Suprapubic skin (tissue), 4 donors: ENCODE measurements around the gene EID2. TPM values are rescaled to one million over a fixed set of nuclear protein-coding genes. Genes with fewer than 3 reads are reported as not detected.

Experiments
- DNase-seq, 2 donors: peaks; one replicate each; pipeline ENCODE4 v3.0.0-alpha.2; 2019; ENCODE audit warnings: low spot score in 2 of 2
- H3K27ac ChIP-seq: fragments of 200-600 bp; sonication (generic); one replicate; pipeline ENCODE4 v1.5.1; 2019
- H3K27me3 ChIP-seq: fragments of 200-600 bp; sonication (generic); one replicate; pipeline ENCODE4 v1.5.1; 2019
- H3K36me3 ChIP-seq: fragments of 200-600 bp; sonication (generic); one replicate; pipeline ENCODE4 v1.5.1; 2019
- H3K4me1 ChIP-seq: fragments of 200-600 bp; sonication (generic); one replicate; pipeline ENCODE4 v1.5.1; 2019
- H3K4me3 ChIP-seq: fragments of 200-600 bp; sonication (generic); one replicate; pipeline ENCODE4 v1.5.1; 2019; ENCODE audit warnings: mild to moderate bottlenecking
- H3K9me3 ChIP-seq: fragments of 200-600 bp; sonication (generic); one replicate; pipeline ENCODE4 v1.5.1; 2019
- EP300 ChIP-seq: sonication (generic); formaldehyde crosslinking; IDR thresholded peaks from one replicate; pipeline ENCODE4 v1.6.1; 2017; ENCODE audit warnings: antibody characterized with exemption
- POLR2A ChIP-seq, 2 donors: fragments of 450-650 bp; IDR thresholded peaks; one replicate each; pipeline ENCODE4 v1.6.1; 2017; ENCODE audit warnings: antibody characterized with exemption in 2 of 2, mild to moderate bottlenecking in 2 of 2, moderate library complexity in 2 of 2
- POLR2AphosphoS5 ChIP-seq, 3 donors: sonication (generic); formaldehyde crosslinking; IDR thresholded peaks; one replicate each; pipeline ENCODE4 v1.6.1; 2017; ENCODE audit warnings: antibody characterized with exemption in 3 of 3
- WGBS: methylation state at CpG from one replicate; pipeline ENCODE4 v1.1.5; 2018; 5-methylcytosine and 5-hydroxymethylcytosine counted together
- total RNA-seq, 4 donors: library from RNA; depleted of rRNA; stranded (reverse); fragments of >200 nt; gene quantifications; one replicate each; pipeline ENCODE4 v1.1.0, GENCODE V29; 2016
- TF ChIP-seq, protein P1 (sequence below), 2 donors: fragments of 200-600 bp in 1 of 2; fragments of 450-650 bp in 1 of 2; sonication (generic) in 1 of 2; IDR thresholded peaks; one replicate each; pipeline ENCODE4 v1.5.1; 2016 to 2019; ENCODE audit warnings: antibody characterized with exemption in 2 of 2, mild to moderate bottlenecking in 1 of 2, moderate library complexity in 1 of 2

The EID2 gene
- total RNA-seq, 4 donors from 2014 or later, result 7.5 to 14.5 (median 12.1) TPM

DNA sequence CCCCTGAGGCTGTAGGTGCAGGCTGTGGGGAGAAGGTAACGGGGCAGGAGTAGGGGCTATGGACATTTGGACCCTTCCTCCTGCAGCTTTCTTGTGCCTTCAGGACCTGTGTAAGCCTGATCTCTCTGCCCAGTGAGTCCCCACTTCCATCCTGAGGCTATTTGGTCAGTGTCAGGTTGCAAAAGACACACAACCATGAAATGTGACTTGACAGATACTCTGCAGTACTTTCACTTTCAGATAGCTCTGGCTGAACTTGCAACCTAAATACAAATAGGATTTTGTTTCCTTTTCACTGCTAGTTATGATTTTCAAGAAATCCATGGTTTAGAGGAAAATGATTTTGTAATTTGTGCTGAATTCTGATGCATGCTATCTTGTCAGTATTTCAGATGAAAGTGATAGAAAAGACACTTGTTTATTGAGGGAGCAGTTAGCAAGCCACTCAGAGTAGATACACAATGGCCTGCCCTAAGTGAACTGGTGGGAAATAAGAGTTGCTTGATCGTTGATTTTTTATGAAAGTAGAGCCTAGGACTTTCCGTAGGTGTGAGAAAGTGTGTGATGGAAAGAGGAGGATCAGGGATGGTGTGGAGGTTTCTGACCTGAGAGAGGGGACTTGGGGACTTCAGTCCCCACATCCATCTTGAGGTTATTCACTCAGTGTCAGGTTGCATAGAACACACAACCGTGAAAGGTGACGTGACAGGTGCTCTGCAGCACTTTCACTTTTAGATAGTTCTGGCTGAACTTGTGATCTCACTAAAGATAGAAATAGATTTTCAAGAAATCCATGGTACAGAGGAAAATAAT is 18.1 kb upstream of the EID2 start:
- Histone ChIP-seq H3K4me1 (no peaks in the 10 kb centered on the region), H3K27ac (no peak overlapping the region), H3K36me3 (no peaks in the 10 kb centered on the region), H3K27me3 (no peaks in the 10 kb centered on the region), H3K4me3 (no peak overlapping the region), H3K9me3 (no peaks in the 10 kb centered on the region)
- WGBS, result 58% methylated on average over 5 of the region's 5 CpGs
- no peak for TF ChIP-seq POLR2AphosphoS5 (IDR thresholded peaks at IDR 0.05)
- no peak for TF ChIP-seq POLR2A (IDR thresholded peaks at IDR 0.05)
- TF ChIP-seq, protein P1, sequence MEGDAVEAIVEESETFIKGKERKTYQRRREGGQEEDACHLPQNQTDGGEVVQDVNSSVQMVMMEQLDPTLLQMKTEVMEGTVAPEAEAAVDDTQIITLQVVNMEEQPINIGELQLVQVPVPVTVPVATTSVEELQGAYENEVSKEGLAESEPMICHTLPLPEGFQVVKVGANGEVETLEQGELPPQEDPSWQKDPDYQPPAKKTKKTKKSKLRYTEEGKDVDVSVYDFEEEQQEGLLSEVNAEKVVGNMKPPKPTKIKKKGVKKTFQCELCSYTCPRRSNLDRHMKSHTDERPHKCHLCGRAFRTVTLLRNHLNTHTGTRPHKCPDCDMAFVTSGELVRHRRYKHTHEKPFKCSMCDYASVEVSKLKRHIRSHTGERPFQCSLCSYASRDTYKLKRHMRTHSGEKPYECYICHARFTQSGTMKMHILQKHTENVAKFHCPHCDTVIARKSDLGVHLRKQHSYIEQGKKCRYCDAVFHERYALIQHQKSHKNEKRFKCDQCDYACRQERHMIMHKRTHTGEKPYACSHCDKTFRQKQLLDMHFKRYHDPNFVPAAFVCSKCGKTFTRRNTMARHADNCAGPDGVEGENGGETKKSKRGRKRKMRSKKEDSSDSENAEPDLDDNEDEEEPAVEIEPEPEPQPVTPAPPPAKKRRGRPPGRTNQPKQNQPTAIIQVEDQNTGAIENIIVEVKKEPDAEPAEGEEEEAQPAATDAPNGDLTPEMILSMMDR (IDR thresholded peaks at IDR 0.05), result no peak
- TF ChIP-seq EP300, result no peak
- no peak for DNase-seq

DNA sequence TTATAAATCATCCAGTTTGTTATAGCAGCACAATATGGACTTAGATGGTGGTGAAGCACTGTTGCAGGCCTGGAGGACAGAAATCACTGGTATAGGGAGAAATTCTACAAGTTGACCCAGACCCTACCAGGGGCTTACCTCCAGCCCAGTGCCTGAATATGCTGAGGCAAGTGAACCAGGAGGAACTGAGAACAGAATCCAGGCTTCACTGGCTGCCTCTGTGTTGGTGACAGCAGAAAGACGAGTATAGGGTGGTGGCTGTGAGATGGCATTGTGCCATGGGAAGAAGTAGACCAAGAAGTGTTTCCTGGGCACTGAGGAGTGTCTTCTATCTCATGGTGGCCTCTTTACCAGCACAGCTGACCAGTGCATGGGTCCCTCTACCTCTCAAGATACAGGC is 15.9 kb upstream of the EID2 start:
- Histone ChIP-seq H3K27me3 (no peaks in the 10 kb centered on the region), H3K4me3 (no peak overlapping the region), H3K4me1 (no peaks in the 10 kb centered on the region), H3K27ac (no peak overlapping the region), H3K36me3 (no peaks in the 10 kb centered on the region), H3K9me3 (no peaks in the 10 kb centered on the region)
- DNase-seq, result no peak
- 33% methylated on average over 1 of the region's 1 CpG for WGBS
- TF ChIP-seq POLR2AphosphoS5 (IDR thresholded peaks at IDR 0.05) (no peak), POLR2A (IDR thresholded peaks at IDR 0.05) (no peak), EP300 (no peak)
- TF ChIP-seq, protein P1 (IDR thresholded peaks at IDR 0.05), result no peak

DNA sequence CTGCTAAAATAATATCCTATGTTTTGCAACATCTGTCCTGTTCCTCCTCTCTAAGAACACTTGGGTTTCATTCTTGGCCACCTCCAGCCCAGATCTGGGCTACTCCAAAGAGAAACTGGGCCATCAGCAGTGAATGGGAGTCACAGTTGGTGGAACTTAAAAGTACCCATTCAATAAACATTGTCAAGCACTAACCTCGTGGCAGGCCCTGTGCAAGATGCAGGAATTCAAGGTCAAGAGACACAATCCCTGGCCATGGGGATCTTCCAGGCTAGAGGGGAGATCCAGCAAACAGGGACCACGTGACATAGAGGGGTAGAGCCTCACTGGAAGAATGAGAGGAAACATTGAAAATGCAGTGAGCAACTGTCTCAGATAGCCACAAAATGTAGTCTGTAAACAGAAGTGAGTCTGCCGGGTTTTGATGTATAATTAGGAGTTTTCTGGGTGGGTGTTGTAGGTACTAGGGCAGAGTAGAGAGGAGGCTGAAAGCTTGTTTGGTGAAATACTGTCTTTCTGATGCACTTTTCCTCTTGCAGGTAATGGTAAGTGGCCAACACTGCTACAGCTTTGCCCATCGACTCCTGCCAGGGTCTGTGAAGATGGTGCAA is 14.8 kb upstream of the EID2 start:
- TF ChIP-seq POLR2A (IDR thresholded peaks at IDR 0.05), result no peak
- TF ChIP-seq, protein P1 (IDR thresholded peaks at IDR 0.05), result no peak
- TF ChIP-seq EP300, result no peak
- no peak for TF ChIP-seq POLR2AphosphoS5 (IDR thresholded peaks at IDR 0.05)
- Histone ChIP-seq H3K4me1 (no peaks in the 10 kb centered on the region), H3K27me3 (no peaks in the 10 kb centered on the region), H3K27ac (no peak overlapping the region), H3K36me3 (no peaks in the 10 kb centered on the region), H3K4me3 (no peak overlapping the region), H3K9me3 (no peaks in the 10 kb centered on the region)
- no peak for DNase-seq
- WGBS, result 73% methylated on average over 4 of the region's 4 CpGs

DNA sequence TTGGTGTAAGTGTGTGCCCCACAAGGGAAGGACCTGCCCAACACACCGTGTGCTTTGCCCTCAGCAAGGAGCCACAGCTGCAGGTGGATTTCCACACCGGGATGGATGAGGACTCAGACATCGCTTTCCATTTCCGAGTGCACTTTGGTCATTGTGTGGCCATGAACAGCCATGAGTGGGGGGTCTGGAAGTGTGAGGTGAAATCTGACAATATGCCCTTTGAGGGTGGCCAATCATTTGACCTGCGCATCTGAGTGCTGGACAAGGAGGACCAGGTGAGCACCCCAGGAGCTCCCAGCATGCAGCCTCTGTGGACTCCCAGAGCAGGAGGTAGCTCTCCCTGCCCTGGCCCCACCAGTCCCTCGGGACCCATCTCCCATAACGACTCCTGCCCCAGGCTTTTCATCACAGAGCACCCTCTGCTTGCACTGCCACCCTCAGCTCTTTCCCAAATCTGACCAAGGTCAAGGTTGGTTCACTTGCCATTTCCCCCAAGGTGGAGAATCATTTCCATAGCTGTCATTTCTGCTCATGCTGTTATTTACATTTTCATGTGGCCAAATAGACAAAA is 13.2 kb upstream of the EID2 start:
- Histone ChIP-seq H3K4me1 (no peaks in the 10 kb centered on the region), H3K27me3 (no peaks in the 10 kb centered on the region), H3K4me3 (no peak overlapping the region), H3K36me3 (no peaks in the 10 kb centered on the region), H3K9me3 (no peaks in the 10 kb centered on the region), H3K27ac (no peak overlapping the region)
- TF ChIP-seq EP300 (no peak), POLR2A (IDR thresholded peaks at IDR 0.05) (no peak), POLR2AphosphoS5 (IDR thresholded peaks at IDR 0.05) (no peak)
- TF ChIP-seq, protein P1 (IDR thresholded peaks at IDR 0.05), result no peak
- DNase-seq, result no peak
- 73% methylated on average over 6 of the region's 7 CpGs for WGBS

DNA sequence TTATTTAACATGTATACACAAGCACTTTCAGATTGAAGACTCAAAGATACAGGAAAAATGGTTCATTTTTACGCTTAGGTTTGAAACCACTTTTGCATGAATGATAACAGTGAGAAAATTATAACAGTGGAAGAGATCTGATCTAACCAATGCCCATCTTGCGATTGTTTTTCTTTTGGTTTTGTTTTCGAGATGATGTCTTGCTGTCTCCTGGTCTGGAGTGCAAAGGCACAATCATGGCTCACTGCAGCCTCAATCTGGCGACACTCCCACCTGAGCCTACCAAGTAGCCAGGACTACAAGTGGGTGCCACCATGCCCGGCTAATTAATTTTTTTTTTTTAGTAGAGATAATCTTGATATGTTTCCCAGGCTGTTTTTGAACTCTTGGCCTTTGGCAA is 10.2 kb upstream of the EID2 start:
- no peaks in the 10 kb centered on the region for H3K27me3 ChIP-seq
- no peak overlapping the region for H3K27ac ChIP-seq
- H3K9me3 ChIP-seq, result no peaks in the 10 kb centered on the region
- DNase-seq, result no peak
- no peaks in the 10 kb centered on the region for H3K36me3 ChIP-seq
- H3K4me1 ChIP-seq, result no peaks in the 10 kb centered on the region
- WGBS, result 86% methylated on average over 5 of the region's 5 CpGs
- TF ChIP-seq POLR2AphosphoS5 (IDR thresholded peaks at IDR 0.05) (no peak), POLR2A (IDR thresholded peaks at IDR 0.05) (no peak), EP300 (no peak)
- TF ChIP-seq, protein P1 (IDR thresholded peaks at IDR 0.05), result no peak
- H3K4me3 ChIP-seq, result no peak overlapping the region
